NOMO-1 treated with DMSO at 0.1 percent for 48 hours (cell line): ENCODE measurements around the gene SLC35A2.
A peak's percentile ranks its signal among the peaks of the same experiment; 100 is the strongest.

Source experiments
- DNase-seq: peaks from one replicate; lab custom pipeline; 2025; ENCODE audit not compliant: unreplicated experiment; lab: John Stamatoyannopoulos, UW

The SLC35A2 gene

DNA sequence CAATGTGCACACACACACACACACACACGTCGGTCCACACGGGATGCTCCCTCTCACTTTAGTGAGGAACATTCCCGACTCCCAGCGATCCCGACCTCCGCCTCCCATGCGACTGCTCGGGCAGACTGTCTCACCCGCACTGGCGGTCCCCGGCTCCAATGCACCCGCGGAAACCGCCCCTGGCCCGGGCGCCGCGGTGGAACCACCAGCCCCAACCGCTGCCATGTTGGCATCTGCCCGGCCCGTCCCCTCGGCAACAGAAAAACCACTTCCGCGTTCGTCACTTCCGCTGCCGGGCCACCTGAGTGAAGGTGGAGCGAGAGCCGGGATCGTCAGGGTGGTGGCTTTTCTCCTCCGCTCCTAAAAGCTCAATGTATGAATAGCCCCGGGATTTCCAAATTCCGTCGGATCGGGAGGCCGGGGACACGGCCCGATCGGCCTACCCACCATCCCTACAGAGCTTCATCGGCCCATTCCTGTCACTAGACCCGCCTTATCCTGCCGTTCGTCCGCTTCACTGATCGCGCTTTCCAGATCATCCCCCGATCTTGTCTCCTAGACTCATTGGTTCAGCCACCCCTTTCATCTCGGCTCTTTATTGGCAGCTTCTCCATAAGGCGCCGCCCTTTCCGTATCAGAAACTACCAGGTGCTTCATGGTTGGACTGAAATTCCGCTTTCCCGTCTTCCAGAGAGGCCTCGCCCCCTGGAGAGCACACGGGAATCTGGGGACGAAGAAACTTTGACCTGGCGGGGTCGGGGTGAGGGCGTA is at the start of gene SLC35A2:
SLC35A2 (minus strand) TSS at position 235 of the 771 bp plus-strand sequence; CDS start at position 225, 10 bp downstream.
- peak; percentile 51 for DNase-seq

- peak; percentile 18 for DNase-seq
Measured at GRCh38 chrX:48960291-48960690, 48.8 kb upstream of the SLC35A2 start.

DNA sequence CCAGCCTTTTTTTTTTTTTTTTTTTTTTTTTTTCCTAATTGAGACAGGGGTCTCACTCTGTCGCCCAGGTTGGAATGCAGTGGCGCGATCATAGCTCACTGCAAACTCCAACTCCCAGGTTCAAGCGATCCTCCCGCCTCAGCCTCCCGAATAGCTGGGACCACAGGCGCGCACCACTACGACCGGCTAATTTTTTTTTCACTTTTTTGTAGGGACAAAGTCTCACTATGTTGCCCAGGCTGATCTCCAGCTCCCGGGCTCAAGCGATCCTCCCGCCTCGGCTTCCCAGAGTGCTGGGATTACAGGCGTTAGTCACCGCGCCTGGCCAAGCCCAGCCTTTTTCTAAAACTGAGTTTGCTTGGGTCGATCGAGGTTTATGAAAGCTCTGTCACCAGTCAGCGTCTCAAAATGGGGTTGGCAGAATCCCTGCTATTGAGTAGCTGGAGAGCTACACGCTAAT is 47.2 kb upstream of the SLC35A2 start:
- no peak for DNase-seq

GRCh38 chrX:48957827-48958634 is 46.6 kb upstream of the SLC35A2 start:
- peak; percentile 95 for DNase-seq

- peak; percentile 68 for DNase-seq
Measured at GRCh38 chrX:48957477-48957826, 46.0 kb upstream of the SLC35A2 start, which contains the start of gene OTUD5. OTUD5 (minus strand) TSS chrX:48957607; CDS start chrX:48957570, 37 bp downstream.

DNA sequence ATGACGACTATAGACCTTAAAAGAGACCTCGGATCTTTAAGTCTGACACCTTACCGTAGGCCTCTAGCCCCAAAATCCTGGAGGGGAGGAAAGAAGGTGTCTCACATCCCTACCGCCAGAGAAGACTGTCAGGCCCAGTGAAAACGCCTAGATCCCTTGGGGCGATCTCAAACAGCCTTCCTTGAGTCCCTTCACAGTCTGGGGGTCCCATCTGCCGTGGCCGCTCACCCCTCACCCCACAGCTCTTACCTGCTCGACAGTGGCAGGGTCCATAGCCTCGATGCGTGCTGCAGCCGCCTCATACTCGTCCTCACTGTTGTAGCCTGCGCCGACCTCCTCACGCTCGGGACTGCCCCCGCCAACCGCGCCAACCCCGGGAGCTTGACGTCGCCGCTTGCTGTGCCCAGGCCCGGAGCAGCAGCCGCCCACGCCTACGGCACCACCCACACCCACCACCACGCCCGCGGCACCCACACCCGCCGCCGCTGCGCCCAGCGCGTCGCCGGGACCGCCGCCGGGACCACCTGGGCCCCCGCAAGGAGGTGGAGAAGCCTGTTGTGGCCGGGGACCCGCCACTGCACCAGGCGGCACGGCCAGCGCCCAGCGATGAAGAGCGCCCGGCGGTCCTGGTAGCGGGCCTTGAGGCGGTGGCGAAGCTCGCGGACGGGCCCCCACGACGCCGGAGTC is 45.4 kb upstream of the SLC35A2 start:
- DNase-seq, result no peak

DNA sequence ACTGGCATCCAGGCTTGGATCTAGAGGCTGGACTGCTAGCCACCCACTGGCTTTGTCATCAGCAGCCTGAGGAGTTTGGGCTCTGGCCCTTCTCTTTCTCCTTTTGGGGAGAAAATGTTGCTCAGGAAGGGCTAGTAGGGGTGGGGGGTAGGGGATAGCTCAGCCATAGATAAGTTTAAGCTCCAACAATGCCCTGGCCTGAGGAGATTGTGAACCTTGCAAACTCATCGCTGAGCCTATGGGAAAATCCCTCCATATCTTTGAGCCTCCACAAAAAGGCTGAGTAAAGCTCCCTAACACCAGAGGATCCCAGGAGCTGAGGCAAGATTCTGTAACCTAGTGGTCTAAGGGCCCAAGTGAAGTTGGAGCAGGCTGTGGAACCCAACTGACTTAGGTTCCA is 37.1 kb upstream of the SLC35A2 start:
- no peak for DNase-seq

- DNase-seq, result peak; percentile 11
Measured at GRCh38 chrX:48945517-48946348, 34.3 kb upstream of the SLC35A2 start.

DNA sequence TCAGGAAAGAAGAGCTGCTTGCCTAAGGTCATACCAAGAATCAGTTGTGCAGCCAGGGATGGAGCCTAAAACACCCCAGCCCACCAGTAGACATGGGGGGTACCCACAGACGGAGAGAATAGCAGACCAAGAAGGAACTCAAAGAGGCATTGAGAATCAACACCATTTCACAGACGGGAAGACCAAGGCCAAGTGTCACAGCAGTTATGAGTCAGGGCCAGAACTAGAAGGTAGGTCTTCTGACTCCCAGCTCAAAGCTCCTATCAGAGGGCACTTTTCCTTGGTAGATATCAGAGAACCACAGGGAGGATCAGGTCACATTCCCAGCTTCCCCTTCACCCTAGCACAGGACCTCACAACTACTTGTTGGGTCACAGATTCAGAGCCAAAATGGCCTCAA is 31.4 kb upstream of the SLC35A2 start:
- DNase-seq, result no peak

DNA sequence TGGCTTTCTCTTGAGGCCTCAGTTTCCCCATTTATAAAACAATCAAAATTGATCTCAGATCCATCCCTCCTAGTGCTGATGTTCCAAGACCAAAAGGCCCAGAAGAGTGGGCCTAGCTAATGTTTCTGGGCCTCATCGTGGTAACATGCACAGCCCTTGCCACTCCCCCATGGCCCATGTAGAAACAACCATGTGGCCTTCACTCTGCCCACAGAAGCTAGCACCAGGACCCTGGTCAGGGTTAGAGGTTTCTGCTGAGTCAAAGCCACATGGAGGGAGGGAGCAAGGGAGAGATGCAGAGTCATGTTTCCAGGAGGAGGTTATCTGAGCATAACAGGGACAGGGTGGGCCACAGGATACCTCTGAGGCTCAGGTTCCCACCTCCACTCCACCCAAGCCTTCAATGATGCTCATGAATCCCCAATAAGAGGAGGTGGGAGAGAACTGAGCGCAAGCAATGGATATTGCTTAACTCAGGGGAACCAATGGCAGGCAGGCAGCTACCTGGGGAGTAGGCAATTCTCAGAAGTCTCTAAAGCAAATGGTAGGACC is 29.0 kb upstream of the SLC35A2 start:
- DNase-seq, result no peak

GRCh38 chrX:48939524-48940228 is 28.2 kb upstream of the SLC35A2 start:
- DNase-seq, result no peak

DNA sequence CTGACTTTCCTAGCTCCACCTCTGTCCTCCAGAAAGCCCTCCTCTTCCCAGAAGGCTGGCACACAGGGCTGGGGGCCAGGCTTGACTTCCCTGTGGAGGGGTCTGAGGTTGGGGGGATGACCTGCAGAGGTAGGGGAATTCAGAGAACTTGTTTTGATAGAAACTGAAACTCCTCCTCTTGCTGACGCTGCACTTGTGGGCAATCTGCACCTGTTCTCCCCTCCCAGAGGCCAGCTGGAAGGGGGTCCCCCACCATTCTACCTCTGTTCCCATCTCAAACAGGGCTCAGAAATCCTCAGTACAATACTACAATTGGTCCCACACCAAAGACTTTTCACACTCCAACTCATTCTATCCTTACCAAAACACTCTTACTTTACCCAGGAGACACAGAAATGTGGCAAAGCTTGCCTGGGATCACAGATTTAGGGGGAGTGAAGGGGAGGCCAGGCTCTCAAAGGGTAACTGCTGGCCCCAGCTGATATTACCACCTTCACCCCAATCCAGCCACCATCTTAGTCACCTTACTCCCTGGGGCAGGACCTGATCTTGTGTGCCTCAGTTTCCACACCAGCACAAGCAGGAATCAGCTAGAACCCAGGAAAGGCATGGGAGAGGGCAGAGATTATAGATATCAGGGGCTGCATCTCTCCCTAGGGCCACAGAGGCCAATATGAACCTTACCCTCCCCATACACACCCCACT is 27.4 kb upstream of the SLC35A2 start:
- DNase-seq, result no peak

DNA sequence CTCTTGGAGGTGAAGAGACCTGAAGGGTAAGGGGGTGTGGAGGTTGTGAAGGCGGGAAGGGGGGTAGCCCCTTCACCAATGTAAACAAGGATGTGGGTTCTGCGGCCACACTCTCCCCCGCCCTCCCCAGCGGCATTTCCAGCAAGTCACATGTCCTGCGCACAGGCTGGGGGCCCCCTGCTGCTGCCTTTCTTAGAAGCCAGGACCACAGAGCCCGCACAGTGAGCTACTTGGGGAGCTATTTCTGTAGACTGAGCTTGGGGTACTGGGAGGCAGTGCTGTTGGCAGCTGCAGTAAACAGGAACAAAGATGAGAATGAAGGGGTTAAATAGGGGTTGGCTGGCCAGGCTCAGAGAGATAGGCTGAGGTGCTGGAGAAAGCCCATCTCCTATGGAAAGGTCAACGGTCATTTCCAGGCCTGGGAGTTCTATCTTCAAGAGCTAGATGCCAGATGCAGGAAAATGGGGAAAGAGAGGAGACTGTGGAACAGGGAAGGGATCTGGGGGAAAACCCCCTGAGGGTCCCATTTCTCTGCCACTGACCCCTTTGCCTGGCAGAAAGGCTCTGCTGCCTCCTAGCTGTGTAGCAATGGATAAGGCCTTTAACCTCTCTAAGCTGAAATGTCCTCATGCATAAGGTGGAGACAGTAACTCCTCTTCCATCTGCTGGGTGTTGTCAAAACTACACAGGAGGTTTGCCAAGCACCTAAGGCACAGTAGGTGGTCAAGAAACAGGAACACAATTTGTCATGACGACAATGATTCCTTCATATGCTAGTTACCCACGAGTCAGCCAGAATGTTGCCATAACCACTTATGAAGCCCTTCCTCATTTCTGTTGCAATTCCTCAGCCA is 25.8 kb upstream of the SLC35A2 start:
- peak; percentile 87 for DNase-seq

DNA sequence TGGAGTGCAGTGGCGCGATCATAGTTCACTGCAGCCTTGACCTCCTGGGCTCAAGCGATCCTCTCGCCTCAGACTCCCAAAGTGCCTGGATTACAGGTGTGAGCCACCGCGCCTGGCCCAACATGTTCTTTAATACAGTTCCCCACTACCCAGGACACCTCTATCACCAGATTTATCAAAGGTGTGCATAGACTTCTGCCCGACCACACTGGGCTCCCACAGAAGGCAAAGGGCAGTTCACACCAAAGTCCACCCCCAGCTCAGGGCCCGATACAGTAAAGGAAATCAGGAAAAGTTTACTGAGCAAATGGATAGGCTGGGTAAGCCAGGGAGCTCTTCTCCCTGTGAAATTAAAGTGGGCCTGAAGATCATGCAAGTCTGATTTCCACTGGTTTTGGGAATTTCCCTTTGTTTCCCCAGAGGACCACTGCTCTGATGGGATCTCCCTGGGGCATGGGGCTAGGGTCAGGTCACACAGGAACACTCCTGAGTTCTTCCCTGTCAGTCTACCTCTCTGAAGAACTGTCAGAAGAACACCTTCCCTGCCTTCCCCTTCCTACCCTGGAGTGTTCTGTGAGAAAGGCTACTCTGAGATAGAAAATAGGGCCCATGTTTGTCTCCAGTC is 25.1 kb upstream of the SLC35A2 start:
- no peak for DNase-seq

GRCh38 chrX:48935301-48935670 is 23.8 kb upstream of the SLC35A2 start:
- DNase-seq, result no peak

- no peak for DNase-seq
Measured at GRCh38 chrX:48934581-48935300, 23.3 kb upstream of the SLC35A2 start.

DNA sequence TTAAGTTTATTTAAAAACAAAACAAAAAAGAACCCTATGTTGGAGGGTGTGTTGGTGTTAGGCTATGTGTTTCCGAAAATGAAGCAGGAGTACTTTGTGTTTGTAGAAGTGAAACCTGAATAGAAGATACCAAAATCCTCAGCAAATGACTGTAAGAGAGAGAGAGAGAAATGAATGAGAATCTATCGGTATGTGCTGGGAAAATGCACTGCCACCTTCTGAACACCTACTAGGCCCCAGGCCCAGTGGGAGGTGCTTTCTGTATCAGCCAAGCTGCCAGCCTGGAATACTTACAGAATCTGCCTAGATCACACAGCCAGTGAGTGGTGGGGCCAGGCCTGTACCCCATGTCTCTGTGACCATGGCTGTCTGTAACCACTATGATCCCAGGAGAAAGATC is 22.3 kb upstream of the SLC35A2 start:
- DNase-seq, result no peak
